ENCODE measurements around the gene MAN1C1. TPM values are rescaled to one million over a fixed set of nuclear protein-coding genes. Genes with fewer than 3 reads are reported as not detected.

The MAN1C1 gene
- total RNA-seq, 1 experiment from 2014 or later, result 1.5 TPM

DNA sequence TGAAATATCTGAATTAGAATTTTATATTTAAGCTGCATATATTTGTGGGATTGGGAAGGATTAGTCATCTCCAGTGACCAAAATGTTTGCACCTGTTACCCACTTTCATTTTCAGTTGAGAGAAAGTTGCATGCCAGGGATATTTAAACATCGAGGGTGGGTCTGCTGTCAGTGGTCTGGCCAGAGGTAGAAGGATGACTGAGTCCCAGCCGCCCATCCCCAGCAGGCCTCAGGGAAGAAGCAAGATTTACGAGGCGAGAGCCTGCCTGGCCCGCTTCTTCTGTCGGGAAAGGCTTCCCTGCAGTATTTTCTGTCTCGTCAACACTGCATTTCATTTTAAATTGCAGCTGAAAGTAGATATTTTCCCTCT, 1.4 kb upstream of the MAN1C1 start:
- intact Hi-C loops (cut with micrococcal nuclease; ENCODE audit: unreplicated experiment) (no loop called here), in situ Hi-C loops (cut with HindIII; ENCODE audit: low pct_unique_long_range_greater_than_20kb, low sequenced_read_pairs) (no loop called here)
- H3K27ac ChIP-seq (ENCODE audit: low read length), result no peak overlapping the region
- H3K27me3 ChIP-seq (ENCODE audit: control insufficient read depth, insufficient read depth, low read length), result peaks cover 37% of the 10 kb centered on the region
- DNase-seq (ENCODE audit: low read depth, low spot score) (no peak), ATAC-seq (no peak)
- TF ChIP-seq, protein P1, sequence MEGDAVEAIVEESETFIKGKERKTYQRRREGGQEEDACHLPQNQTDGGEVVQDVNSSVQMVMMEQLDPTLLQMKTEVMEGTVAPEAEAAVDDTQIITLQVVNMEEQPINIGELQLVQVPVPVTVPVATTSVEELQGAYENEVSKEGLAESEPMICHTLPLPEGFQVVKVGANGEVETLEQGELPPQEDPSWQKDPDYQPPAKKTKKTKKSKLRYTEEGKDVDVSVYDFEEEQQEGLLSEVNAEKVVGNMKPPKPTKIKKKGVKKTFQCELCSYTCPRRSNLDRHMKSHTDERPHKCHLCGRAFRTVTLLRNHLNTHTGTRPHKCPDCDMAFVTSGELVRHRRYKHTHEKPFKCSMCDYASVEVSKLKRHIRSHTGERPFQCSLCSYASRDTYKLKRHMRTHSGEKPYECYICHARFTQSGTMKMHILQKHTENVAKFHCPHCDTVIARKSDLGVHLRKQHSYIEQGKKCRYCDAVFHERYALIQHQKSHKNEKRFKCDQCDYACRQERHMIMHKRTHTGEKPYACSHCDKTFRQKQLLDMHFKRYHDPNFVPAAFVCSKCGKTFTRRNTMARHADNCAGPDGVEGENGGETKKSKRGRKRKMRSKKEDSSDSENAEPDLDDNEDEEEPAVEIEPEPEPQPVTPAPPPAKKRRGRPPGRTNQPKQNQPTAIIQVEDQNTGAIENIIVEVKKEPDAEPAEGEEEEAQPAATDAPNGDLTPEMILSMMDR (IDR thresholded peaks at IDR 0.05), result no peak
- TF ChIP-seq SIN3A (IDR thresholded peaks at IDR 0.05; ENCODE audit: borderline replicate concordance, insufficient read depth, low read depth, low read length) (no peak), TCF7L2 (IDR thresholded peaks at IDR 0.05; ENCODE audit: low read depth, low read length) (no peak), POLR2AphosphoS5 (IDR thresholded peaks at IDR 0.05; ENCODE audit: low read depth, low read length) (no peak)
- TF ChIP-seq, protein P2, sequence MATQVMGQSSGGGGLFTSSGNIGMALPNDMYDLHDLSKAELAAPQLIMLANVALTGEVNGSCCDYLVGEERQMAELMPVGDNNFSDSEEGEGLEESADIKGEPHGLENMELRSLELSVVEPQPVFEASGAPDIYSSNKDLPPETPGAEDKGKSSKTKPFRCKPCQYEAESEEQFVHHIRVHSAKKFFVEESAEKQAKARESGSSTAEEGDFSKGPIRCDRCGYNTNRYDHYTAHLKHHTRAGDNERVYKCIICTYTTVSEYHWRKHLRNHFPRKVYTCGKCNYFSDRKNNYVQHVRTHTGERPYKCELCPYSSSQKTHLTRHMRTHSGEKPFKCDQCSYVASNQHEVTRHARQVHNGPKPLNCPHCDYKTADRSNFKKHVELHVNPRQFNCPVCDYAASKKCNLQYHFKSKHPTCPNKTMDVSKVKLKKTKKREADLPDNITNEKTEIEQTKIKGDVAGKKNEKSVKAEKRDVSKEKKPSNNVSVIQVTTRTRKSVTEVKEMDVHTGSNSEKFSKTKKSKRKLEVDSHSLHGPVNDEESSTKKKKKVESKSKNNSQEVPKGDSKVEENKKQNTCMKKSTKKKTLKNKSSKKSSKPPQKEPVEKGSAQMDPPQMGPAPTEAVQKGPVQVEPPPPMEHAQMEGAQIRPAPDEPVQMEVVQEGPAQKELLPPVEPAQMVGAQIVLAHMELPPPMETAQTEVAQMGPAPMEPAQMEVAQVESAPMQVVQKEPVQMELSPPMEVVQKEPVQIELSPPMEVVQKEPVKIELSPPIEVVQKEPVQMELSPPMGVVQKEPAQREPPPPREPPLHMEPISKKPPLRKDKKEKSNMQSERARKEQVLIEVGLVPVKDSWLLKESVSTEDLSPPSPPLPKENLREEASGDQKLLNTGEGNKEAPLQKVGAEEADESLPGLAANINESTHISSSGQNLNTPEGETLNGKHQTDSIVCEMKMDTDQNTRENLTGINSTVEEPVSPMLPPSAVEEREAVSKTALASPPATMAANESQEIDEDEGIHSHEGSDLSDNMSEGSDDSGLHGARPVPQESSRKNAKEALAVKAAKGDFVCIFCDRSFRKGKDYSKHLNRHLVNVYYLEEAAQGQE (IDR thresholded peaks at IDR 0.05; ENCODE audit: insufficient read depth in 1 of 2, low read depth in 2 of 2, low read length in 1 of 2), result no peak
- BruUV-seq (replicated peaks), result no TSS peak
- POLR2A ChIA-PET, result no interaction called here
- H3K4me1 ChIP-seq (ENCODE audit: control insufficient read depth, insufficient read depth, low read length), result peaks cover 14% of the 10 kb centered on the region
- no peaks in the 10 kb centered on the region for H3K9me3 ChIP-seq (ENCODE audit: control insufficient read depth, insufficient read depth, low read depth, low read length)
- CTCF ChIA-PET, result no interaction called here
- no peak overlapping the region for H3K4me3 ChIP-seq (ENCODE audit: low read depth in 2 of 2, low read length in 2 of 2)
- no peaks in the 10 kb centered on the region for H3K36me3 ChIP-seq (ENCODE audit: control insufficient read depth, insufficient read depth, low read length)

DNA sequence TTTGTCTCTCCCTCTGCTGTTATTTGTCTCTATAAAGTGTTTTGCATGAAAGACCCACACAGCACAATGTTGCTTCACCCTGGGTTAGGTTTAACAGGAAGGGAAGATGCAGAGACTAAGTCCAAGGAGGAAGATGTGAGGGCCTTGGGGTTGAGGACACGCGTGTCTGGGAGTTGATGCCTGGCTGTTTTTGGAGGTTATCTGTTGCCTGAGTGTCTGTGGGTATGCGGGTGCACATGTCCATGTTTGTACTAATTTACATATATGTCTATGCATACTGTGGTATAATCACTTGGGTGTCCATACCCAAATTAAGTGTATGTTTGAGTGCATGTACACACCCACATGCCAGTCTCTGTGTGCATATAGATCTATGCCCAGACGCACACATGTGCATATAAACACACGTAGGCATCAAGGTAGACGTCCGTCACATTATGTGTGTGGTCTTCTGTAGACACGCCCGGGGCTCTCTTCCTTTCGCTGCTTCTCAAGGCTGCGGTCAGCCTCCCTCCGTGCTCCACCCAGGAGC, 962 bp upstream of the MAN1C1 start:
- DNase-seq (ENCODE audit: low read depth, low spot score), result no peak
- peak; percentile 40 for ATAC-seq
- no TSS peak for BruUV-seq (replicated peaks)
- H3K36me3 ChIP-seq (ENCODE audit: control insufficient read depth, insufficient read depth, low read length), result no peaks in the 10 kb centered on the region
- peaks cover 32% of the 10 kb centered on the region for H3K27me3 ChIP-seq (ENCODE audit: control insufficient read depth, insufficient read depth, low read length)
- no peak overlapping the region; the same call in 1 of the 2 replicates for H3K27ac ChIP-seq (ENCODE audit: low read length)
- POLR2A ChIA-PET, result no interaction called here
- TF ChIP-seq, protein P2 (IDR thresholded peaks at IDR 0.05; ENCODE audit: insufficient read depth in 1 of 2, low read depth in 2 of 2, low read length in 1 of 2), result no peak
- TF ChIP-seq, protein P1 (IDR thresholded peaks at IDR 0.05), result no peak
- TF ChIP-seq TCF7L2 (IDR thresholded peaks at IDR 0.05; ENCODE audit: low read depth, low read length) (no peak), POLR2AphosphoS5 (IDR thresholded peaks at IDR 0.05; ENCODE audit: low read depth, low read length) (no peak)
- CTCF ChIA-PET, result no interaction called here
- intact Hi-C loops (cut with micrococcal nuclease; ENCODE audit: unreplicated experiment) (no loop called here), in situ Hi-C loops (cut with HindIII; ENCODE audit: low pct_unique_long_range_greater_than_20kb, low sequenced_read_pairs) (no loop called here)
- peaks cover 9% of the 10 kb centered on the region for H3K4me1 ChIP-seq (ENCODE audit: control insufficient read depth, insufficient read depth, low read length)
- H3K4me3 ChIP-seq (ENCODE audit: low read depth in 2 of 2, low read length in 2 of 2), result peak overlapping the region; percentile 60 to 61
- no peaks in the 10 kb centered on the region for H3K9me3 ChIP-seq (ENCODE audit: control insufficient read depth, insufficient read depth, low read depth, low read length)
